HK-2 (cell line): ENCODE measurements around the gene SSH2.
A peak's percentile ranks its signal among the peaks of the same experiment; 100 is the strongest.

Experiments used
- DNase-seq: peaks from one replicate; pipeline ENCODE4 v3.0.0-alpha.2; 2018; ENCODE audit not compliant: unreplicated experiment

The SSH2 gene

GRCh38 chr17:29590411-29591145 is 339.4 kb downstream of the SSH2 start:
- DNase-seq, result peak; percentile 50

DNA sequence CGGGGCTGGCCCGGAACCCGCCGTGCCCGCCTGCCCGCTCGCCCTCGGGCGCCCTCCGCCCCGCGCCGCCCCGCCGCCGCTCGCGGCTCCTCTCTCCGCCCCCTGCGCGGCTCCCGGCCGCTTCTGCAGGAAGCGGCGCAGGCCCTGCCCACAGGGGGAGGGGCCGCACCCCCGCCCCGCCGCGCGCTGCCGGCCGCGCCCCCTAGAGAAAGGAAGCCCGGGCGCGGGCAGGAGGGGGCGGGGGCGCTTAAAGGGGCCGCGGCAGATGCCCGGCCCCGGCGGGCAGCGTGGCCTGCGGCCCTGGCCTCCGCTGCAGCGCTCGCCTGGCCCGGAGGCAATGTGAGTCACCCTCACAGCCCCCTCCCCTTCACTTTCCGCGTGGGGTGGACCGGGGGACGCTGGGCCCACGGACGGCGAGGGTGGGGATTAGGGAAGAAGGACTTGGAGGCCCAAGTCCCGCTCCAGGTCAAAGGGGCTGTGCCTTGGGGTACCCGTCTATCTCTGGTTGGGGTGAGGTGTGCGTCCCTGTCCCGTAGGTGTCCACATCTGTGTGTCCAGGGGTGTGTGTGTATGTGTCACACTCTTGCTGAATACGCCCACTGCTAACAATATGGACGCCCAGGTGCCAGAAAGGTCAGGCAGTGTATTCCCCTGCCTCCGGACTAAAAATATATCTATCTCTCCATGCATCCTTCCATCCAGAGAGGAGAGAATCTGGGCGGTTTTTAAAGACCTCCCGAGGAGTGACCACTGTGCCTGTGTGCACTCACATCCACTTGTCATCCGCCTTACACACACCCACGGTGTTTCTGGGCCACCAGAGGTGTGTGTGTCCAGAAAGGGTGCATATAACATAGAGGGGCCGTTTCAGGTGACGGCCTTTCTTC is 340.3 kb downstream of the SSH2 start, which contains the start of gene GIT1:
Gene GIT1 (minus strand): TSS at position 125 of the 887 bp plus-strand sequence. CDS start 270 bp downstream, outside the sequence.
- peak; percentile 73 for DNase-seq

DNA sequence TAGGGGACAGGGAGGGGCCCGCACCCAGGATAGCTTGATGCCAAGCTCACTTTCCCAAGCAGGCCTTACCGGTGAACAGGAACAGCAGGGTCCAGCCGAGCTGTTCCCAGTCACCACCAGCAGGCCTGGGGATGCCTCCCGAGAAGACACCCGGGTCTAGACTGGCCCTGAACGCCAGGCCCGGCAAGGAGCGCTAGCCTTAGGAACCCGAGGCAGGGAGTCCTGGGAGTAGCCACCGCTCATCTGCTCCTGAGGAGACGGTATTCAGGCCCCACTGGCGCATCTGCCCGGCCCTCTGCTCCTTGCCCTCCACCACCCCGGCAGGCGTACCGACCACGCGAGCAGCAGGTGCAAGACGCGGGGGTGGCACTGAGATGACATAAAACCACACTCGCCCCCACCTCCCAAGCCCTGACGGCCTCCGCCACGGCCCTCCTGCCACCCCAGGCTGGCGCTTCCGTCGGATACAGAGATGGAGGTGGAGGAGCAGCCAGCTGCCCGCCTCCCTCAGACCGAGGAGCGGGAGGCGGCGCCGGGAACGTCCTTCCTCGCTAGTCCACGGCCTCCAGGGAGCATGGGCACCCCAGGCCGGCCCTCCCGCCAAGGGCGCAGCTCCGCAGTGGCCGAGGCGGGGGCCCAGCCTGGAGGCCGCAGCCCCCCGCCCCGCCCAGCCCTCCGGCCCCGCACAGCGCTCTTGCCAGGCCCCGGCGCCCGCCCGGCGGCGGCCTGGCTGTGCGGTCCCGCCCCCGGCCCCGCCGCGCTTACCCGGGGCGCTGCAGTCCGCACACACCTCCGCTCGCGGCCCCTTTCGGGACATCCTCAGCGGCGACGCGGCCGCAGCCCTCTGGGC is 341.2 kb downstream of the SSH2 start:
- peak; percentile 61 for DNase-seq

DNA sequence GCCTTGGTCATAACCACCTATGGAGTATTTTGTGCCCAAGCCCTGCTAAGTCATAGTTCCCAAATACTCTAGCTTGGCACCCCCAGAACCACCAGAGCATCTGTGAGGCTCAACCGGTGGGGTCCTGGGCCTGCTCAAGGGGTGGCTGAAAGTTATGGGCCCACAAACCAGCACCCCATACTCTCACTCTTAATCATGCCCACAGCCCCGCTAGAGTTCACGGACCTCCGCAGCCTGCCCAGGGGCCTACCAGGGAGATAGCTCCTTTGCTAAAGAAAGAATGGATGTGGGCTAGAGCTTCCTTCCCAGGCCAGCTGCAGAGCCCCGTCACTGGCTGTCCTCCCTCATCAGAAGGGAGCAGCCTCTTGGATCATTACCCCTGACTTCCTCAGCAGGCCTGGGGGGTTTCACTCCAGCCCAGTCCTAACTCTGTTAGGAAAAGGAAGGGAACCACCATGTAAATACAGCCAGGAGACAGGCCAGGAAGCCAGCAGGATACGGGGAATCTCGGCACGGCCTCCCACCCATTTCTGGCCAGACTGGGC is 341.9 kb downstream of the SSH2 start:
- no peak for DNase-seq

DNA sequence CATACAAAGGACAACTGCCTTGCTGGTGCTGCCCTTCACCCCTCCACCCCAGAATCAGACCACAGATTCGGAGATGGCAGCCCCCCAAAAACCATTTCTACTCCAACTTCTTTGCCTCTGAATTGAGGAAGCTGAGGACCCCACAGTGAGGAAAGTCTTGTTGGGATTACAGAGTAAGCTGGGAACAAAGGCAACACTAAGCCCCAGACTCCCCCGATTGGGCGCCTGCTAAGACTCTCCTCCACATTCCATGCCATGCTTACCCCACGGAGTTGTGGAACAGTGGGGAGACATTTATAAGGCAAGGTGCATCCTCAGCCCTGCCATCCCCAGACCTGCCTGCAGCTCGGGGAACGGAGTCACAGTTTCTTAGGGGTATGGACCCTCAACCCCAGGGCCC is 342.4 kb downstream of the SSH2 start:
- no peak for DNase-seq

GRCh38 chr17:29586676-29587469 is 343.2 kb downstream of the SSH2 start:
- no peak for DNase-seq

- no peak for DNase-seq
Observed at GRCh38 chr17:29585080-29585751, 344.8 kb downstream of the SSH2 start.

DNA sequence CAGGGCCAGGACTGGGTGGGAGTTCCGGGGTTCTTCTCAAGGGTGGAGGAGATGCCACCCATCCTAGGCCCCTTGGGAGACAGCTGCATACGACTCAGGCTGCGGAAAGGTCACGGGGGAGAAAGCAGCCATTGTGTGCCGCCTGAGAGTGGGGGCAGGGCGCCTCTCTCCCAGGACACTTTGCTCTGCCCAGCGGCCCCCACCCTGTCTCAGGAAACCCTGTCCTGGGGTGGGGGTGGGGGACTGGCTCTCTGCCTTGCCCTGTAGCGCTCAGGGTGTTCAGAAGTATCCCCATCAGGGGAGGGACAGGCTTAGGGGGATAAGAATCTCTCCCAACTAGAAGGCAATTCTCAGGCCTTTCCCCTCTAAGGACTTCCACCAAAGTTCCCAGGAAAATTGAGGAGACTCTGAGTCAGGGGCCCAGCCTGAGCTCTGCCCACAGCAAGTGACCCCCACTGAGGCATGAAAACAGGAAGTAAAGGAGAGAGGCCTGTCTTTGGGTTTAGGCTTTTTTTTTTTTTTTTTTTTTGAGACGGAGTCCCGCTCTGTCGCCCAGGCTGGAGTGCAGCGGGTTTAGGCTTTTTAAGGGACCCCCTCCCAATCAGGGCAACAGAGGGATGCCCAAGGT is 345.5 kb downstream of the SSH2 start:
- no peak for DNase-seq

GRCh38 chr17:29583324-29584248 is 346.4 kb downstream of the SSH2 start:
- DNase-seq, result no peak

GRCh38 chr17:29582772-29583171 is 347.3 kb downstream of the SSH2 start:
- DNase-seq, result no peak

- DNase-seq, result no peak
Observed at GRCh38 chr17:29582254-29582765, 347.7 kb downstream of the SSH2 start.

- no peak for DNase-seq
Observed at GRCh38 chr17:29581583-29582253, 348.3 kb downstream of the SSH2 start.

GRCh38 chr17:29579866-29580771 is 349.9 kb downstream of the SSH2 start:
- DNase-seq, result peak; percentile 86

DNA sequence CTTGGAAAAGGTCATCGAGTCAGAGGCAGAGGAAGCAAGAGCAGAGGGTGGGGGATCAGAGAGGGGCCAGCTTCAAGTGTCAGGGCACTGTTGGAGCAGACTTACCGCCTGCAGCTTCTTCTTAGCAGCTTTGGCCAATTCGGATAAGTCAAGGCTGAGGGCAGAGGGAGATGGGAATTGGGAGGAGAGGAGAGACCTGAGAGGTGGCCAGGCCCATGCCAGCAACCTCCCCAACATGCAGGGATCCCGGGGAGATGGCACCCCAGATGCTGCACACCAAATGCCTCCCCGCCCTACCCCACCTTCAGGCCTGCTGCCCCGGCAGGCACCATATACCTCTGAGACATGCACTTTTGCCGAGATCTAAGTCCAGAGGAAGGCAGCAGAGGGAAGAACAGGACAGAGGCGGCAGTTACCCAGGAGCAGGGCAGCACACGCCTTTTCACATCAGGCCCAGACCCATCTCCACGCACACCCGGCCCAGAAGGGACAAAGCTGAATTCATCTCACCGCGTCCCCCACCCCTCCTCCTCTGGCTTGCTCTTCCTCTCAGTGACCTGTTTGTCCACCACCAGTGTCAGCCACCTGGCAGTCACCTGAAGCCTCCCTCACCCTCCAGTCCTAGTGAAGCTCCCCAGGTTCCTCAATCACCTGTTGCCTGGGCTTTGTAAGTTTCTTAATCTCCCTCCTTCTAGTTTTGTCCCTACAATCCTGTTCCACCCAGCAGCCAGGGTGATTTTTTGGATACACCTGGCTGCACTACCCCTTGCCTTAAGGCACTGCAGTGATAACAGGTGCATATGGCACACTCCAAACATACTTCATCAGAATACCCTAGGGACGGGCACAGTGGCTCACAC is 351.2 kb downstream of the SSH2 start:
- no peak for DNase-seq

DNA sequence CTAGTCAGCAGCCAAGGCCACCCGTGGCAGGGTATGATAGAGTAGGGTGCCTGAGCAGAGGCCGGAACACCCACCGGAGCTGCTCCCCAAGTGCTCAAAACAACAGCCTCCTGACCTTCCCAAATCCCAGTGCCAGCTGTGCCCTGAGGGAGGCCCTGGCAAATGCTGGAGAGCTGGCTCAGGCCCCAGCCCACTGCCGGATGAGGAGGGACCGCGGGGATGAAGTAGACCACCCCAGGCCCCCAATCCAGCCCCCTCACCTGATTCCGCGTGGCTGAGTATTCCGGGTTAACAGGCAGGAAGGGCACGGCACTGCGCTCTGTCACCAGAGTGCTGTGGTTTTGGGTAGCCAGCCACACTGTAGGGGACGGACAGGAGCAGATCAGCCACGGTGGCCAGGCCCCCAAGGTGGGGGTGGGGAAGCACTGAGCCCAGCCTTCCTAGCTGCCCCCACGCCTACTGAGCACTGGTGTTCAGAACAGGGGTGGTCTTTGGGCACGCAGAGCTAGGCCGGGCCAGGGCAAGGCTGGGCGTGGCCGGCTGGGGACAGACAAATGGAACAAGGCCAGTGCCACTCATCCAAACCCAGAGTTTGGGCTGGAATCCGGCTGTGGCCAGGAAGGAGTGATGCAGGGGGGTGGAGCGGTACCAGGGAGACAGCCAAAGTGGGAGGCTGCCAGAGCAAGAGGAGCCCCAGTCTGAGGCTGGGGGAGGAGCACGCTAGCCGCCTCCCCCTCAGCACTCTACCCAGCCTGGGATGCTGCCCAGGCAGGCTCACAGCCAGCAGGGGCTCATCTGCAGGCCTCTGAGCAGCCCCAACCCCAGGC is 352.4 kb downstream of the SSH2 start:
- no peak for DNase-seq
